Omental fat pad (tissue), 4 donors: ENCODE measurements around the gene LPCAT2. TPM values are rescaled to one million over a fixed set of nuclear protein-coding genes. Genes with fewer than 3 reads are reported as not detected.

Experiments used
- ATAC-seq: fragments of 150-250 bp; one replicate; pipeline ENCODE4 v1.9.1; 2016; ENCODE audit warnings: mild to moderate bottlenecking, moderate library complexity; ENCODE audit not compliant: low FRiP score
- DNase-seq: peaks from one replicate; pipeline ENCODE4 v3.0.0-alpha.2; 2019; ENCODE audit warnings: low spot score
- CTCF ChIP-seq, 3 donors: fragments of 450-650 bp; IDR thresholded peaks; one replicate each; pipeline ENCODE4 v1.5.1; 2016 to 2017; ENCODE audit warnings: antibody characterized with exemption in 3 of 3, mild to moderate bottlenecking in 3 of 3, moderate library complexity in 2 of 3
- total RNA-seq, 4 donors: library from RNA; depleted of rRNA; stranded (reverse); fragments of >200 nt; gene quantifications; one replicate each; pipeline ENCODE4 v1.1.0, GENCODE V29; 2016

Gene LPCAT2, protein sequence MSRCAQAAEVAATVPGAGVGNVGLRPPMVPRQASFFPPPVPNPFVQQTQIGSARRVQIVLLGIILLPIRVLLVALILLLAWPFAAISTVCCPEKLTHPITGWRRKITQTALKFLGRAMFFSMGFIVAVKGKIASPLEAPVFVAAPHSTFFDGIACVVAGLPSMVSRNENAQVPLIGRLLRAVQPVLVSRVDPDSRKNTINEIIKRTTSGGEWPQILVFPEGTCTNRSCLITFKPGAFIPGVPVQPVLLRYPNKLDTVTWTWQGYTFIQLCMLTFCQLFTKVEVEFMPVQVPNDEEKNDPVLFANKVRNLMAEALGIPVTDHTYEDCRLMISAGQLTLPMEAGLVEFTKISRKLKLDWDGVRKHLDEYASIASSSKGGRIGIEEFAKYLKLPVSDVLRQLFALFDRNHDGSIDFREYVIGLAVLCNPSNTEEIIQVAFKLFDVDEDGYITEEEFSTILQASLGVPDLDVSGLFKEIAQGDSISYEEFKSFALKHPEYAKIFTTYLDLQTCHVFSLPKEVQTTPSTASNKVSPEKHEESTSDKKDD
- 10 to 100 TPM in 3 of 4 donors, 1 to 10 TPM in 1; 9.6 to 20.5 (median 15.9) TPM for total RNA-seq

GRCh38 chr16:55508941-55509931, at the start of gene LPCAT2:
LPCAT2 (plus strand) TSS chr16:55509072; CDS start chr16:55509182, 110 bp downstream.
- peak; percentile 97 for ATAC-seq
- DNase-seq = peak; percentile 76
- no peak for TF ChIP-seq CTCF (IDR thresholded peaks at IDR 0.05)

GRCh38 chr16:55462241-55462640, 46.6 kb upstream of the LPCAT2 start:
- ATAC-seq (no peak), DNase-seq (no peak)
- no peak for TF ChIP-seq CTCF (IDR thresholded peaks at IDR 0.05)

DNA sequence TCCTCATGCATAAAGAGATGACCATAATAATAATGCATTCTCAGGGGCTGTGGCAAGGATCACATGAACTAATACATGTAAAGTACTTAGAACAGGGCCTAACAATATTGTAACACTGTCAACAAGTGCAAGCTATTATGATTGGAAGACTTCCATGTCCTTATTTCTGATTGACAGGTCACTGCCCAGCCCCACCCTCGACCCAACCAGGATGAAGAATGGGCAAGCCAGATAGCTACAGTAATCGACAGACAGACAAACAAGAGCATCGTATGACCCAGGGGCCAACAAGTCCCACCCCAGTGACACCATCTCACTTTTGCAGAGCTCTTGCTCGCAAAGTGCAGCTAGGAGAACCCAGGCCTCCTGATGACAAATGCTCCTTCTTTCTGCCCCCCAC, 44.5 kb upstream of the LPCAT2 start:
- ATAC-seq = no peak
- TF ChIP-seq CTCF (IDR thresholded peaks at IDR 0.05) = no peak

GRCh38 chr16:55465077-55465896, 43.6 kb upstream of the LPCAT2 start:
- DNase-seq (peak; percentile 98), ATAC-seq (peak; percentile 86)

More for the DNA sequence above, 44.5 kb upstream of the LPCAT2 start:
- no peak for DNase-seq

GRCh38 chr16:55466209-55466608, 42.7 kb upstream of the LPCAT2 start:
- no peak for TF ChIP-seq CTCF (IDR thresholded peaks at IDR 0.05)
- DNase-seq = no peak
- ATAC-seq = no peak

More at GRCh38 chr16:55465077-55465896, 43.6 kb upstream of the LPCAT2 start:
- peak in 2 of 3 donors; percentile 97 to 100 for TF ChIP-seq CTCF (IDR thresholded peaks at IDR 0.05)

DNA sequence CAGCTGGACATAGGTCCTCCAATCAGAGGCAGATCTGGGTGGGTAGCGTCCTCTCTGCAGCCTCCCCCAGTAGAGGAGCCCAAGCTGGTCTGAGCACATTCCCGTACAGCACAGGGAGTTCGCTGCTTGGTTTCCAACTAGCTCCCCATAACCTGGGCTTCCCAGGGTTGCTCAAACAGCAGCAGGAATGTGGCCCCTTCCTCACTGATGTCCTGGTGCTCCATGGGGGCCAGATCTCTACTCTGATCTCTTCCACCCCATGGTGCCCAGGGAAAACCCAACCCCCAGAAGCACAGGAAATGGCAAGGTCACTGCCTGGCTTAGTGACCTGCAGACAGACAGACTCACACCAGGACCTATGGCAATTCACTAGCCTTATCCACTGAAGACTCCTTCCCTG, 41.0 kb upstream of the LPCAT2 start:
- no peak for ATAC-seq
- DNase-seq = no peak
- no peak for TF ChIP-seq CTCF (IDR thresholded peaks at IDR 0.05)
